Measurements from ENCODE around the gene RASGRP1.

GRCh38 chr15:38481113-38481512, 83.5 kb downstream of the RASGRP1 start:
- TF ChIP-seq POLR2A (IDR thresholded peaks at IDR 0.05; ENCODE audit: low read length) = no peak
- no peak for TF ChIP-seq GATA1 (IDR thresholded peaks at IDR 0.05; ENCODE audit: low read depth, low read length)

All from erythroblast (primary cell).